NT2/D1 (cell line): ENCODE data around the gene HPN.

Experiments used
- SUZ12 ChIP-seq: IDR thresholded peaks from 2 replicates; pipeline ENCODE4 v1.6.1; 2011; ENCODE audit not compliant: insufficient read length, insufficient read depth; ENCODE audit errors: extremely low read depth
- YY1 ChIP-seq: IDR thresholded peaks from 2 replicates; pipeline ENCODE4 v1.6.1; 2011; ENCODE audit not compliant: insufficient read length, insufficient read depth
- ZNF274 ChIP-seq: IDR thresholded peaks from 2 replicates; pipeline ENCODE4 v1.6.1; 2011; ENCODE audit warnings: mild to moderate bottlenecking, low read depth, low read length

GRCh38 chr19:35048911-35049411 is 7.4 kb downstream of the HPN start:
- no peak for TF ChIP-seq ZNF274
- TF ChIP-seq YY1, result no peak
- no peak for TF ChIP-seq SUZ12
